NB4 (cell line): ENCODE results near the gene SCRN1.

Experiments
- CTCF ChIP-seq: IDR thresholded peaks from one replicate; pipeline ENCODE4 v1.5.1; 2012; ENCODE audit warnings: low read depth, low read length
- POLR2A ChIP-seq: IDR thresholded peaks from 2 replicates; pipeline ENCODE4 v1.6.1; 2011; ENCODE audit warnings: mild to moderate bottlenecking; ENCODE audit not compliant: insufficient read length; ENCODE audit errors: extremely low read depth

- TF ChIP-seq CTCF (no peak), POLR2A (no peak)
Observed at GRCh38 chr7:29914180-29914579, 75.4 kb downstream of the SCRN1 start.
